Astrocyte (in vitro differentiated cells and primary cell): ENCODE results near the gene NFIL3.

ENCODE experiments used
- EZH2 ChIP-seq: IDR thresholded peaks from 2 replicates; pipeline ENCODE4 v1.6.1; 2012; ENCODE audit warnings: mild to moderate bottlenecking, low read length, inconsistent platforms; ENCODE audit not compliant: insufficient read depth
- TF ChIP-seq, protein P1 (sequence below): IDR thresholded peaks from 2 replicates; pipeline ENCODE4 v1.5.1; 2011; ENCODE audit warnings: low read depth, mild to moderate bottlenecking, inconsistent platforms, low read length, moderate library complexity; ENCODE audit not compliant: insufficient read depth

DNA sequence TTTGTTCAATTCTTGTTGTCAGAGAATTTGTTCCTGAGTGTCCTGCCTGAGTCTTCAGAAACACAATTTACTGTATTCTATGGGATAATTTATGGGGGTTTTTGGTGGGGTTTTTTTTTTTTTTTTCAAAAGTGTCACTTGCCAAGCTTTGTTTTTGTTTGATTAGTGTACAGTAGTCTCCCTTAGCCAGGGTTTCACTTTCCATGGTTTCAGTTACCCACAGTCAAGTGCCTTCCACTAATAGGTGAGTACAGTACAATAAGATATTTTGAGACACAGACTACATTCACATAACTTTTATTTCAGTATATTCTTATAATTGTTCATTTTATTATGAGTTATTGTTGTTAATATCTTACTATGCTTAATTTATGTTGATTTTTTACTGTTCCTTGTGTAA lies 36.9 kb downstream of the NFIL3 start:
- TF ChIP-seq, protein P1, sequence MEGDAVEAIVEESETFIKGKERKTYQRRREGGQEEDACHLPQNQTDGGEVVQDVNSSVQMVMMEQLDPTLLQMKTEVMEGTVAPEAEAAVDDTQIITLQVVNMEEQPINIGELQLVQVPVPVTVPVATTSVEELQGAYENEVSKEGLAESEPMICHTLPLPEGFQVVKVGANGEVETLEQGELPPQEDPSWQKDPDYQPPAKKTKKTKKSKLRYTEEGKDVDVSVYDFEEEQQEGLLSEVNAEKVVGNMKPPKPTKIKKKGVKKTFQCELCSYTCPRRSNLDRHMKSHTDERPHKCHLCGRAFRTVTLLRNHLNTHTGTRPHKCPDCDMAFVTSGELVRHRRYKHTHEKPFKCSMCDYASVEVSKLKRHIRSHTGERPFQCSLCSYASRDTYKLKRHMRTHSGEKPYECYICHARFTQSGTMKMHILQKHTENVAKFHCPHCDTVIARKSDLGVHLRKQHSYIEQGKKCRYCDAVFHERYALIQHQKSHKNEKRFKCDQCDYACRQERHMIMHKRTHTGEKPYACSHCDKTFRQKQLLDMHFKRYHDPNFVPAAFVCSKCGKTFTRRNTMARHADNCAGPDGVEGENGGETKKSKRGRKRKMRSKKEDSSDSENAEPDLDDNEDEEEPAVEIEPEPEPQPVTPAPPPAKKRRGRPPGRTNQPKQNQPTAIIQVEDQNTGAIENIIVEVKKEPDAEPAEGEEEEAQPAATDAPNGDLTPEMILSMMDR: no peak
- TF ChIP-seq EZH2: no peak
